GM13976 (cell line): ENCODE data around the gene FADS1.

Experiments
- DNase-seq: peaks from one replicate; pipeline ENCODE4 v3.0.0; 2012; ENCODE audit warnings: low spot score
- in situ Hi-C: fragments of 300-500 bp; cut with MboI; formaldehyde crosslinking; loops from one replicate; pipeline ENCODE4 v1.12.0; 2022; ENCODE audit warnings: low sequenced_read_pairs, mixed read lengths, inconsistent platforms; ENCODE audit not compliant: unreplicated experiment
- TF ChIP-seq, protein P1 (sequence below): IDR thresholded peaks from 2 replicates; pipeline ENCODE4 v1.5.1; 2012; ENCODE audit warnings: borderline replicate concordance, mild to moderate bottlenecking; ENCODE audit not compliant: insufficient read depth; ENCODE audit errors: extremely low read depth, missing control alignments, control extremely low read depth

Gene FADS1

DNA sequence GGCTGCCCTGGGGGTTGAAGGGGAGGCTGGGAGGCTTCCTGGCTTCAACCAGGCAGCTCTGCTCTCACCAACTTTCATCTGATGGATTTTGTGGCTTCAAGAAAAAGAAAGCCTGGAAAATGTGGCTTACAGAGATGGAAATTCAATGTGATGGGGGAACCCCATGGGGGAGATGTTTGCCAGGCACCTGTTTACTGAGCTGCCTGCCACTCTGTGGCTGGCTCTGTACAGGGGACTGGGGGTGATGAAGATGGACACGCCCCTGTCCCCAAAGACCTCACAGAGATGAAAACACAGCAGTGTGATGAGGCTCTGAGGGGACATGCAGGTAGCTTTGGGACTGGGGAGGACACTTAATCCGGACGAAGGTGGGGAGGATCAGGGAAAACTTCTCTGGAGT, 34.5 kb downstream of the FADS1 start:
- in situ Hi-C loops = no loop called here
- TF ChIP-seq, protein P1, sequence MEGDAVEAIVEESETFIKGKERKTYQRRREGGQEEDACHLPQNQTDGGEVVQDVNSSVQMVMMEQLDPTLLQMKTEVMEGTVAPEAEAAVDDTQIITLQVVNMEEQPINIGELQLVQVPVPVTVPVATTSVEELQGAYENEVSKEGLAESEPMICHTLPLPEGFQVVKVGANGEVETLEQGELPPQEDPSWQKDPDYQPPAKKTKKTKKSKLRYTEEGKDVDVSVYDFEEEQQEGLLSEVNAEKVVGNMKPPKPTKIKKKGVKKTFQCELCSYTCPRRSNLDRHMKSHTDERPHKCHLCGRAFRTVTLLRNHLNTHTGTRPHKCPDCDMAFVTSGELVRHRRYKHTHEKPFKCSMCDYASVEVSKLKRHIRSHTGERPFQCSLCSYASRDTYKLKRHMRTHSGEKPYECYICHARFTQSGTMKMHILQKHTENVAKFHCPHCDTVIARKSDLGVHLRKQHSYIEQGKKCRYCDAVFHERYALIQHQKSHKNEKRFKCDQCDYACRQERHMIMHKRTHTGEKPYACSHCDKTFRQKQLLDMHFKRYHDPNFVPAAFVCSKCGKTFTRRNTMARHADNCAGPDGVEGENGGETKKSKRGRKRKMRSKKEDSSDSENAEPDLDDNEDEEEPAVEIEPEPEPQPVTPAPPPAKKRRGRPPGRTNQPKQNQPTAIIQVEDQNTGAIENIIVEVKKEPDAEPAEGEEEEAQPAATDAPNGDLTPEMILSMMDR = no peak
- DNase-seq = no peak

DNA sequence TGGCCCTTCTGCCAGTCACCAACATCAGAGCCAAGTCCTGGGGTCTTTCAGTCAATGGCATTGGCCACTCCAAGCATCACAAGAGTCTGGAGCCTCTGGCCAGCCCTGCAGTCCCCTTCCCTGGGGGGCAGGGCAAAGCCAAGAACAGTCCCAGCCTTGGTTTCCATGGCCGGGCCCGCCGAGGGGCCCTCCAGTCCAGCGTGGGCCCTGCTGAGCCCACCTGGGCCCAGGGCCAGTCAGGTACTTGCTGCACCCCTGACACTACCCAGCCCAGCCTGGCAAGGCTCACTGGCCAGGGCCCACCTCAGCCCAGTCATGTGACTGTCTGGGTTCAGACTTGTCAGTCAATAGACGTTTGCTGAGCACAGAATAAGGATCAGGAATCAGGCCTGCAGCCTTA, 35.2 kb downstream of the FADS1 start:
- TF ChIP-seq, protein P1 = no peak
- in situ Hi-C loops = no loop called here

DNA sequence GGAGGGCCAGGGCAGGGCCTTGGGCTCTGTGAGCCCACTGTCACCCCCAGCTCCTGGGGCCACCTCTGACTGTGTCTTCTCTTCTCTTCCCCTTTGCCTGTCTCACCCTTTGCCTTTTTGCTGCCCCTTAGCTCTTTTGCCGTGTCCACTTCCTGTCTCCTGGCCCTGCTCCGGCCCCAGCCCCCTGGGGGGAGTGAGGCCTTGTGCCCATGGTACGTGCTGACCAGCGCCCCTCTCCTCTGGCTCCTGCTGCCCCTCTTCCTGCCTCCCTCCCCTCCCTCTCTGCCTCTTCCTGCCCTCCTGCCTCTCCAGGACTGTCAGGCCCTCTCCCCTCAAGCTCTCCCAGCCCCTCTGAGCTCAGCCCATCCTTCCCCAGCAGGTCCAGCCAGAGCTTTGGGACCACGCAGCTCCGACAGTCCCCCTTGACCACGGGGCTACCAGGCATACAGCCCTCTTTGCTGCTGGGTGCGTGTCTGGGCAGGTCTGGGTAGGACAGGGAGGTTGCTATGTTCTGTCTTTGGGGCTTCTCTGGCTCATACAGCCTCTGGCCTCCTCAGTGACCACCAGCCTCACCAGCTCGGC, 36.1 kb downstream of the FADS1 start:
- TF ChIP-seq, protein P1 = no peak
- DNase-seq = no peak
- in situ Hi-C loops = no loop called here

More for the DNA sequence above, 35.2 kb downstream of the FADS1 start:
- DNase-seq = no peak

DNA sequence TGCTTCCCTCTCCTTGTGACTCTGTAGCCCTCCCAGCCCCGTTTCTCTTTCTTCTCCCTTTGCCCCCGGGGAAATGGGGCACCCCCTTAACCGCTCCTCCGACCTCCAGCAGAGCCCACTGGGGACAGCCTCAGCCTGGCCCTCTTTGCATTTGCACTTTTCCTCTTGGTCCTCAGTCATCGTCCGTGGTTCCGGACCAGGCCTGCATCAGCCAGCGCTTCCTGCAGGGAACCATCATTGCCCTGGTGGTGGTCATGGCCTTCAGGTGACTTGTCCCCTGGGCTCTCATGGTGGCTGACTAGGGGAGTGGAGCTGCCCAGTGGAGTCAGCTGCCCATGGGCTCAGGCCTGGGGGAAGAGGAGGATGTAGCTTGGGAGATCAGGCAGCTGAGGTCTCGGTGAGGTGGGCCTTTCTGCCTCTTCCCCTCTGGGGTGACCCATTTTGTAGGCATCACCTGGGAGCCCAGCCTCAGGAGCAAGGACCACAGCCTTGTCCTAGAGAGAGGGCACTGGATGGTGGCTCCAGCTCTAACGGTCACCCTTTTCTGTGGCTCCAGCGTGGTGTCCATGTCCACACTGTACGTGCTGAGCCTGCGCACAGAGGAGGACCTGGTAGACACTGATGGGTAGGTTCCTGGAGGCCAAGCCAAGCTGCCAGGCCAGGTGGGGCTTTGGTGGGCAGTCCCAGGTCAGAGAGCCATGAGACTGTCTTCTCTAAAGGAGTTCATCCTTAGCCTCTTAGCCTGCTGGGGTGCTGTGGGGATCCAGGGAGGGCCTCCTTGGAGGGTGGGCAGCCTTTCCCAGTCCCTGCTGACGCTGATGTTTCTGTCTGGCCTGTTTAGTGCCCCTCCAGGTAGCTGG, 36.9 kb downstream of the FADS1 start:
- in situ Hi-C loops = no loop called here
- DNase-seq = no peak
- TF ChIP-seq, protein P1 = no peak

DNA sequence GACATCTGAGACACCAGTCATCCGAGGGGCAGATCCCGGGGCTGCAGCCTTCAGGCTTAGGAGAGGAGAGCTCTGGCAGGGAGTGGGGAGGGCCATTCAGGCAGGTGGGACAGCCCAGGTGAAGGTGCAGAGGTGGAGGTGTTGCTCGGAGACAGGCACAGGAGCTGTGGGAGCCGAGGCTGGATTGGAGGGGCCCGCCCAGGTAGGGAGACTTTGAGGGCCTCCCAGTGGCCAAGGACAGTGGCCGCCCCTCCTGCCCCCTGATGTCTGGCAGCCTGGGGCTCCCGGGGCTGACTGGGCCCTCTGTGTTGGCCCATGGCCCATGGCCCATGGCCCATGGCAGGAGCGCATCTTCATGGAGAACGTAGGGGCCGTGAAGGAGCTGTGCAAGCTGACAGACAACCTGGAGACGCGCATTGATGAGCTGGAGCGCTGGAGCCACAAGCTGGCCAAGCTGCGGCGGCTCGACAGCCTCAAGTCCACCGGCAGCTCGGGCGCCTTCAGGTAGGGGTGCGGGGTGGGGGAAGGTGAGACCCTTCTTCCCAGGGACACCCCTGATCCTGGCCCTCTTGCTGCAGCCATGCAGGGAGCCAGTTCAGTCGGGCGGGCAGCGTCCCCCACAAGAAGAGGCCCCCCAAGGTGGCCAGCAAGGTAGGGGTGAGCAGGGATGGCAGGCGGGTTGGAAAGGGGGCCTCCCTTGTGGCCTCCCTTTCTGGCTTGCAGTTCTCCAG, 37.7 kb downstream of the FADS1 start:
- TF ChIP-seq, protein P1 = no peak
- in situ Hi-C loops = no loop called here
- DNase-seq = no peak

DNA sequence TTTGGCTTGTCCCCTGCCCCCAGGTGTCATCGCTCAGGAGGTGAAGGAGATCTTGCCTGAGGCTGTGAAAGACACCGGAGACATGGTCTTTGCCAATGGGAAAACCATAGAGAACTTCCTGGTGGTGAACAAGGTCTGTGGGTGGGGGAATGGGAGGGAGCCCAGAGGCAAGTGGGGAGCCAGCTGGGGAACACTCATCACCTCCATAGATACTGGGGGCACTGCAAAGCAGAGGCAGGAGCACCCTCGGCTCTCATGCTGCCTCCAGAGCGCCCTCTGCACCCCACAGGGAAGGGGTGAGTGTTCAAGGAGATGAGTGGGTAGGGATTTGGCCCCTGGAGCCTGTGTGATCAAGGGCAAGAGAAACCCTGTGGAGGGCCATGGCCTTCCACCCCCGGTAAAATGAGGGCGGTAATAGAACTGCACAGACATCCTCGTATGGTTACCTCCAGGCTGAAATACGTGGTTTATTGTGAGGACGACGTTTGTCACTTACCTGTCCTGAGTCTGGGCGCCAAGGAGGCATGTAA, 38.4 kb downstream of the FADS1 start:
- TF ChIP-seq, protein P1 = no peak
- DNase-seq = no peak
- in situ Hi-C loops = no loop called here
